GM18909 (cell line): ENCODE data around the gene SLC6A18.

ENCODE experiments used
- ATAC-seq: cut with Tn5 transposase; IDR thresholded peaks from one replicate; pipeline ENCODE4 v1.9.1; 2021; ENCODE audit warnings: mild to moderate bottlenecking; ENCODE audit not compliant: unreplicated experiment, poor library complexity

SLC6A18 gene

GRCh38 chr5:1202026-1202797, 23.0 kb upstream of the SLC6A18 start:
- no peak for ATAC-seq

- no peak for ATAC-seq
Observed at GRCh38 chr5:1202798-1203185, 22.4 kb upstream of the SLC6A18 start.

- ATAC-seq = no peak
Observed at GRCh38 chr5:1203311-1203967, 21.7 kb upstream of the SLC6A18 start.

GRCh38 chr5:1203968-1204692, 21.1 kb upstream of the SLC6A18 start:
- no peak for ATAC-seq

GRCh38 chr5:1204693-1205242, 20.4 kb upstream of the SLC6A18 start:
- ATAC-seq = no peak

- no peak for ATAC-seq
Observed at GRCh38 chr5:1205255-1206180, 19.7 kb upstream of the SLC6A18 start.

- ATAC-seq = no peak
Observed at GRCh38 chr5:1206521-1207412, 18.4 kb upstream of the SLC6A18 start.

GRCh38 chr5:1207555-1207954, 17.6 kb upstream of the SLC6A18 start:
- no peak for ATAC-seq

- ATAC-seq = no peak
Observed at GRCh38 chr5:1208221-1208742, 16.9 kb upstream of the SLC6A18 start.

GRCh38 chr5:1208743-1209488, 16.3 kb upstream of the SLC6A18 start:
- ATAC-seq = no peak

- no peak for ATAC-seq
Observed at GRCh38 chr5:1209489-1209852, 15.7 kb upstream of the SLC6A18 start.

- ATAC-seq = no peak
Observed at GRCh38 chr5:1209896-1210776, 15.0 kb upstream of the SLC6A18 start.

GRCh38 chr5:1210832-1211251, 14.3 kb upstream of the SLC6A18 start:
- no peak for ATAC-seq

- ATAC-seq = no peak
Observed at GRCh38 chr5:1211701-1212100, 13.5 kb upstream of the SLC6A18 start.

- no peak for ATAC-seq
Observed at GRCh38 chr5:1212271-1212670, 12.9 kb upstream of the SLC6A18 start.

GRCh38 chr5:1212881-1213280, 12.3 kb upstream of the SLC6A18 start:
- ATAC-seq = no peak

- no peak for ATAC-seq
Observed at GRCh38 chr5:1213508-1214162, 11.5 kb upstream of the SLC6A18 start.
